Activated naive CD8-positive, alpha-beta T cell treated with anti-CD3 and anti-CD28 coated beads for 36 hours (primary cell): ENCODE data around the gene EXOC4. TPM values are rescaled to one million over a fixed set of nuclear protein-coding genes. Genes with fewer than 3 reads are reported as not detected.
"Not testable (repeated sequence)": the region's sequence is repeated elsewhere in the genome, so short reads cannot be mapped to it uniquely, and the experiment has no call there.

Experiments used
- DNase-seq: peaks from one replicate; pipeline ENCODE4 v3.0.0; 2021
- H3K27ac Mint-ChIP-seq: one replicate; pipeline ENCODE4 v1.8.0; 2022; ENCODE audit warnings: mild to moderate bottlenecking, moderate library complexity, mixed read lengths
- H3K27me3 Mint-ChIP-seq: one replicate; pipeline ENCODE4 v1.8.0; 2022; ENCODE audit warnings: mild to moderate bottlenecking, mixed read lengths
- H3K36me3 Mint-ChIP-seq: one replicate; pipeline ENCODE4 v1.8.0; 2021; ENCODE audit warnings: mild to moderate bottlenecking, mixed read lengths
- H3K4me1 Mint-ChIP-seq: one replicate; pipeline ENCODE4 v1.8.0; 2021; ENCODE audit warnings: mixed read lengths
- H3K4me3 Mint-ChIP-seq: one replicate; pipeline ENCODE4 v1.8.0; 2022; ENCODE audit warnings: mild to moderate bottlenecking, moderate library complexity, mixed read lengths
- H3K9me3 Mint-ChIP-seq: one replicate; pipeline ENCODE4 v1.8.0; 2022; ENCODE audit warnings: mixed read lengths
- total RNA-seq, 2 experiments: library from RNA; stranded (reverse); gene quantifications; one replicate each; pipeline ENCODE4 v1.2.3, GENCODE V29; 2021

Gene EXOC4
- total RNA-seq, 2 experiments from 2014 or later, result 41.7 to 45.7 TPM

- Mint-ChIP-seq H3K9me3 (no peaks in the 10 kb centered on the region), H3K4me1 (no peaks in the 10 kb centered on the region), H3K27ac (no peak overlapping the region), H3K4me3 (no peak overlapping the region), H3K36me3 (peaks cover 28% of the 10 kb centered on the region), H3K27me3 (no peaks in the 10 kb centered on the region)
- DNase-seq, result no peak
These were observed 814.3 kb downstream of the EXOC4 start for GRCh38 chr7:134067164-134067563.

- no peak for DNase-seq
- Mint-ChIP-seq H3K36me3 (peaks cover 26% of the 10 kb centered on the region), H3K4me3 (no peak overlapping the region), H3K27me3 (no peaks in the 10 kb centered on the region), H3K4me1 (no peaks in the 10 kb centered on the region), H3K9me3 (no peaks in the 10 kb centered on the region), H3K27ac (no peak overlapping the region)
These were observed 815.8 kb downstream of the EXOC4 start for GRCh38 chr7:134068670-134069069.

- no peak for DNase-seq
- Mint-ChIP-seq H3K36me3 (peaks cover 27% of the 10 kb centered on the region), H3K27ac (no peak overlapping the region), H3K27me3 (no peaks in the 10 kb centered on the region), H3K9me3 (peaks cover 2% of the 10 kb centered on the region), H3K4me1 (no peaks in the 10 kb centered on the region), H3K4me3 (no peak overlapping the region)
These were observed 816.3 kb downstream of the EXOC4 start for GRCh38 chr7:134069187-134069586.

- no peaks in the 10 kb centered on the region for H3K27me3 Mint-ChIP-seq
- H3K4me1 Mint-ChIP-seq, result no peaks in the 10 kb centered on the region
- H3K36me3 Mint-ChIP-seq, result peaks cover 31% of the 10 kb centered on the region
- H3K9me3 Mint-ChIP-seq, result peaks cover 5% of the 10 kb centered on the region
- no peak overlapping the region for H3K4me3 Mint-ChIP-seq
- H3K27ac Mint-ChIP-seq, result no peak overlapping the region
- no peak for DNase-seq
These were observed 817.8 kb downstream of the EXOC4 start for GRCh38 chr7:134070673-134071072.

- H3K27me3 Mint-ChIP-seq, result no peaks in the 10 kb centered on the region
- no peak overlapping the region for H3K27ac Mint-ChIP-seq
- peaks cover 30% of the 10 kb centered on the region for H3K36me3 Mint-ChIP-seq
- H3K4me3 Mint-ChIP-seq, result no peak overlapping the region
- no peaks in the 10 kb centered on the region for H3K4me1 Mint-ChIP-seq
- DNase-seq, result no peak
- H3K9me3 Mint-ChIP-seq, result peaks cover 10% of the 10 kb centered on the region
These were observed 818.8 kb downstream of the EXOC4 start for GRCh38 chr7:134071355-134072331.

GRCh38 chr7:134073276-134073675, 820.4 kb downstream of the EXOC4 start:
- Mint-ChIP-seq H3K27ac (no peak overlapping the region), H3K4me1 (no peaks in the 10 kb centered on the region), H3K9me3 (peaks cover 10% of the 10 kb centered on the region), H3K36me3 (peaks cover 28% of the 10 kb centered on the region), H3K27me3 (no peaks in the 10 kb centered on the region), H3K4me3 (no peak overlapping the region)
- no peak for DNase-seq

- no peak for DNase-seq
- no peaks in the 10 kb centered on the region for H3K4me1 Mint-ChIP-seq
- no peak overlapping the region for H3K27ac Mint-ChIP-seq
- peaks cover 10% of the 10 kb centered on the region for H3K9me3 Mint-ChIP-seq
- H3K36me3 Mint-ChIP-seq, result peaks cover 27% of the 10 kb centered on the region
- H3K4me3 Mint-ChIP-seq, result no peak overlapping the region
- H3K27me3 Mint-ChIP-seq, result no peaks in the 10 kb centered on the region
These were observed 822.9 kb downstream of the EXOC4 start for GRCh38 chr7:134075799-134076198.

GRCh38 chr7:134077560-134077959, 824.7 kb downstream of the EXOC4 start:
- not testable (repeated sequence) for H3K27me3 Mint-ChIP-seq, H3K9me3 Mint-ChIP-seq, H3K4me1 Mint-ChIP-seq

GRCh38 chr7:134078991-134079390, 826.1 kb downstream of the EXOC4 start:
- Mint-ChIP-seq H3K36me3 (peaks cover 23% of the 10 kb centered on the region), H3K27ac (no peak overlapping the region), H3K4me1 (no peaks in the 10 kb centered on the region), H3K4me3 (no peak overlapping the region), H3K9me3 (peaks cover 9% of the 10 kb centered on the region), H3K27me3 (no peaks in the 10 kb centered on the region)
- no peak for DNase-seq

More at GRCh38 chr7:134077560-134077959, 824.7 kb downstream of the EXOC4 start:
- H3K27ac Mint-ChIP-seq, DNase-seq, H3K4me3 Mint-ChIP-seq: not testable (repeated sequence)
- peaks cover 27% of the 10 kb centered on the region for H3K36me3 Mint-ChIP-seq

GRCh38 chr7:134081695-134082094, 828.8 kb downstream of the EXOC4 start:
- Mint-ChIP-seq H3K4me1 (no peaks in the 10 kb centered on the region), H3K9me3 (peaks cover 3% of the 10 kb centered on the region), H3K36me3 (peaks cover 2% of the 10 kb centered on the region), H3K27ac (no peak overlapping the region), H3K4me3 (no peak overlapping the region), H3K27me3 (no peaks in the 10 kb centered on the region)
- DNase-seq, result no peak

GRCh38 chr7:134083766-134084487, 831.0 kb downstream of the EXOC4 start:
- no peaks in the 10 kb centered on the region for H3K4me1 Mint-ChIP-seq
- H3K36me3 Mint-ChIP-seq, result no peaks in the 10 kb centered on the region
- no peak overlapping the region for H3K27ac Mint-ChIP-seq
- no peak for DNase-seq
- H3K27me3 Mint-ChIP-seq, result no peaks in the 10 kb centered on the region
- peaks cover 13% of the 10 kb centered on the region for H3K9me3 Mint-ChIP-seq
- H3K4me3 Mint-ChIP-seq, result no peak overlapping the region

- Mint-ChIP-seq H3K9me3 (peaks cover 19% of the 10 kb centered on the region), H3K4me3 (no peak overlapping the region), H3K27me3 (no peaks in the 10 kb centered on the region), H3K36me3 (peaks cover 4% of the 10 kb centered on the region), H3K27ac (no peak overlapping the region), H3K4me1 (no peaks in the 10 kb centered on the region)
- DNase-seq, result no peak
These were observed 831.7 kb downstream of the EXOC4 start for GRCh38 chr7:134084488-134085144.

- no peak overlapping the region for H3K4me3 Mint-ChIP-seq
- H3K4me1 Mint-ChIP-seq, result no peaks in the 10 kb centered on the region
- no peak for DNase-seq
- no peaks in the 10 kb centered on the region for H3K27me3 Mint-ChIP-seq
- H3K27ac Mint-ChIP-seq, result no peak overlapping the region
- H3K9me3 Mint-ChIP-seq, result peaks cover 19% of the 10 kb centered on the region
- peaks cover 4% of the 10 kb centered on the region for H3K36me3 Mint-ChIP-seq
These were observed 832.4 kb downstream of the EXOC4 start for GRCh38 chr7:134085311-134085710.

- Mint-ChIP-seq H3K4me1 (no peaks in the 10 kb centered on the region), H3K36me3 (peaks cover 4% of the 10 kb centered on the region), H3K27me3 (no peaks in the 10 kb centered on the region), H3K4me3 (no peak overlapping the region), H3K27ac (no peak overlapping the region), H3K9me3 (peaks cover 20% of the 10 kb centered on the region)
- DNase-seq, result no peak
These were observed 834.3 kb downstream of the EXOC4 start for GRCh38 chr7:134086998-134087735.
